ENCODE measurements around the gene ARHGAP4.

GRCh38 chrX:153969125-153969903 is 43.2 kb upstream of the ARHGAP4 start:
- TF ChIP-seq CTCF (IDR thresholded peaks at IDR 0.05 in 4 of 5, conservative IDR thresholded peaks at IDR 0.05 in 1 of 5) (no peak), POLR2A (IDR thresholded peaks at IDR 0.05) (peak in 1 of 2 donors; percentile 4)
